ENCODE results near the gene ERF.
A peak's percentile ranks its signal among the peaks of the same experiment; 100 is the strongest.

Gene ERF

GRCh38 chr19:42287827-42288107, 32.8 kb upstream of the ERF start:
- DNase-seq (ENCODE audit: low read depth in 2 of 2), result no peak
- TF ChIP-seq, protein P1, sequence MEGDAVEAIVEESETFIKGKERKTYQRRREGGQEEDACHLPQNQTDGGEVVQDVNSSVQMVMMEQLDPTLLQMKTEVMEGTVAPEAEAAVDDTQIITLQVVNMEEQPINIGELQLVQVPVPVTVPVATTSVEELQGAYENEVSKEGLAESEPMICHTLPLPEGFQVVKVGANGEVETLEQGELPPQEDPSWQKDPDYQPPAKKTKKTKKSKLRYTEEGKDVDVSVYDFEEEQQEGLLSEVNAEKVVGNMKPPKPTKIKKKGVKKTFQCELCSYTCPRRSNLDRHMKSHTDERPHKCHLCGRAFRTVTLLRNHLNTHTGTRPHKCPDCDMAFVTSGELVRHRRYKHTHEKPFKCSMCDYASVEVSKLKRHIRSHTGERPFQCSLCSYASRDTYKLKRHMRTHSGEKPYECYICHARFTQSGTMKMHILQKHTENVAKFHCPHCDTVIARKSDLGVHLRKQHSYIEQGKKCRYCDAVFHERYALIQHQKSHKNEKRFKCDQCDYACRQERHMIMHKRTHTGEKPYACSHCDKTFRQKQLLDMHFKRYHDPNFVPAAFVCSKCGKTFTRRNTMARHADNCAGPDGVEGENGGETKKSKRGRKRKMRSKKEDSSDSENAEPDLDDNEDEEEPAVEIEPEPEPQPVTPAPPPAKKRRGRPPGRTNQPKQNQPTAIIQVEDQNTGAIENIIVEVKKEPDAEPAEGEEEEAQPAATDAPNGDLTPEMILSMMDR (IDR thresholded peaks at IDR 0.05; ENCODE audit: low read depth, low read length), result no peak
- H3K4me3 ChIP-seq (replicated peaks in 1 of 2; ENCODE audit: low read depth in 2 of 2, low read length in 2 of 2), result no peak overlapping the region

- TF ChIP-seq, protein P1 (IDR thresholded peaks at IDR 0.05; ENCODE audit: low read depth, low read length), result no peak
- no peak for DNase-seq (ENCODE audit: low read depth in 2 of 2)
- no peak overlapping the region for H3K4me3 ChIP-seq (replicated peaks in 1 of 2; ENCODE audit: low read depth in 2 of 2, low read length in 2 of 2)
These were observed 32.3 kb upstream of the ERF start for GRCh38 chr19:42287017-42287826.

DNA sequence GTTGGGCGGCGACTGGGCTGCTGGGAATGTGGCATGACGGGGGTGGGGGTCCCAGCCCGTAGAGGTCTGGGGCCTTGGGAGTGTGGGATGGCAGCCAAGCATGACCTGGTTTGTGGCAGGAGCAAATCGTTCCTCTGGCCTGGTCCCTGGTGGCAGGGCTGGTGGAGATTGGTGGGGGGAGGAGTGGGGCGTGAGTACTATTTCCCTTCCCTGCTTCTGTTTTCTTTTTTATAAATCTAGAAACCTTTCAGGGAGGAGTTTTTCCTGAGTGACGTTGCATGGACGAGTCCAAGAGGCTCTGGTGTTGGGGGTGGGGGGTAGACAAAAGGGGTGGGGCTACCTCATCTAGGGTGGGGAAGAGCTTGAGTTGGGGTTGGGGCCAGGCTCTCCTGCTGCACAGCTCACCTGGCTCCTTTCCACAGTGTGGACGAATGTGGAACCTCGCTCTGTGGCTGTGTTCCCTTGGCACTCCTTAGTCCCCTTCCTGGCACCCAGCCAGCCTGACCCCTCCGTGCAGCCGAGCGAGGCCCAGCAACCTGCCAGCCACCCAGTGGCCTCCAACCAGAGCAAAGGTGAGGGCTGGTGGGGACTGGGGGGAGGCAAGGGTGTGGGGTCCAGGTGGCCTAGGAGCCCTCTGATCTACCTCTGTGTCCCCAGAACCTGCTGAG, 31.6 kb upstream of the ERF start:
- DNase-seq (ENCODE audit: low read depth in 2 of 2), result peak; percentile 42 to 66
- TF ChIP-seq, protein P1 (IDR thresholded peaks at IDR 0.05; ENCODE audit: low read depth, low read length), result no peak
- peak overlapping the region in 1 of 2 donors; percentile 76 for H3K4me3 ChIP-seq (replicated peaks in 1 of 2; ENCODE audit: low read depth in 2 of 2, low read length in 2 of 2)

DNA sequence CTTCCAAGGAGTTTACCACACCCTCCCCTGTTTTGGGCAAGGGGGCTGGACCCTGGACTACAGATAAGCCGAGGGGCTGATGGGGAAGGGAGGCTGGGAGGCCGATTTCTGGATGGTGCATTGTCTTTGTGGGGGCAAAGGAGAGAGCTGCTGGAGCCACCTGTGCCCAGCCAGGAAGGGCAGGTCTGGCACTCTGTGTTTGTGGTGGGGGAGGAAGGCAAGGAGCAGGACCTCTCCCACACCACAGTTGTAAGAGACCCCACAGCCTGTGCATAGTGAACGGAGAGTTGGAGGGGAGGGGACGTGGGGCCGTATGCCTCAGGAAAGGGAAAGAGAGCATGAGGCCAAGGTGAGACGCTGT, 31.0 kb upstream of the ERF start:
- no peak for DNase-seq (ENCODE audit: low read depth in 2 of 2)
- TF ChIP-seq, protein P1 (IDR thresholded peaks at IDR 0.05; ENCODE audit: low read depth, low read length), result no peak
- H3K4me3 ChIP-seq (replicated peaks in 1 of 2; ENCODE audit: low read depth in 2 of 2, low read length in 2 of 2), result peak overlapping the region in 1 of 2 donors; percentile 76

DNA sequence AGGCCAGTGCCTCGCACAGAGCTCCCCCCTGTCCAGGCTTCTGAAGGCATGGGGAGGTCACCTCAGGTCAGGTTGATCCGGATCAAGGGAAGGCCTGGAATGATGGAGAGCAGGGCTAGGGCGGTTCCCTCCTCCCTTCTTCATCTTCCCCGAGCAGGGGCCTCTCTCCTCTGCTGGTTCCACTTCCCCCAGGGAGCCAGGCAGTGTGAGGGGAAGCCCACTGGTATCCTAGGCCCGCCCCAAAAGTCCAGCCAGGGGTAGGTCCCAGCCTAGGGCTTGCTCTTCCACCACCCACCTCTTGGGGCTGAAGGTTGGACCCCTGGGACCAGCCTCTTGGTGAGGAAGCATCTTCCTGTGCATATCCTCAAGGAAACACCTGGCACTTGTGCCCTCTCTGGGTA, 30.6 kb upstream of the ERF start:
- no peak for DNase-seq (ENCODE audit: low read depth in 2 of 2)
- peak overlapping the region in 1 of 2 donors; percentile 76 for H3K4me3 ChIP-seq (replicated peaks in 1 of 2; ENCODE audit: low read depth in 2 of 2, low read length in 2 of 2)
- TF ChIP-seq, protein P1 (IDR thresholded peaks at IDR 0.05; ENCODE audit: low read depth, low read length), result no peak

DNA sequence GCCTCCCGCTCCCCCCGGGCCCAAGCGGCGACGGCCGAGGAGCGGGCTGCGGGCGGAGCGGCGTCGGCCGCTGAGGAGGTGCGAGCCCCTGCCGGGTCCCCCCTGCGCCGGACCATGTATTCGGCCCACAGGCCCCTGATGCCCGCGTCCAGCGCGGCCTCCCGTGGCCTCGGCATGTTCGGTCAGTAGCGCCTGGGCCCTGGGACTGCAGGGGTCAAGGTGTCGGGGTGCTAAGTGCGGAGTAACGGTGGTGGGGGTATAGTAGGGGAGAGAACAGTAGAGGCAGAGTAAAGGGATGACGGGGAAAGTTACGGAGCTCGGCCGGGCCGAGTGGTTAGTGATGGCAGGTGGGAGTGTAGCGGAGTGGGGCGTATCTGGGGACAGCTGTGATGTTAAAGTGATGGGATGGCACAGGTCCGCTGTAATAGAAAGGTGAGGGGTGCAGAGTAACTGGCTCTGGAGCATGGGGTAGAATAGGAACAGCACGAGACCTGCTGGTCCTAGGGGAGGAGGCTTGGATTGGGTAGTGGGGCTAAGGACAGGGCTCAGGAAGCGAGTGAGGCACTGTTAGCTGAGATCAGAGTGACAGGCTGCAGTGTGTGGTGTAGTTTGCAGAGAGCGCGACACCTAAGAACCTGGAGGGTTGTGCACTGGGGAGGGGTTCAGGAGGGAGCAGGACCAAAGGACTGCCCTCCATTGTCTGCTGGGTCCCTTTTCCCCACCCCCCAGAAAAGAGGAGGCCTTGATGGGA, 29.8 kb upstream of the ERF start:
- TF ChIP-seq, protein P1 (IDR thresholded peaks at IDR 0.05; ENCODE audit: low read depth, low read length), result no peak
- DNase-seq (ENCODE audit: low read depth in 2 of 2), result no peak
- H3K4me3 ChIP-seq (replicated peaks in 1 of 2; ENCODE audit: low read depth in 2 of 2, low read length in 2 of 2), result peak overlapping the region; percentile 63 to 76
